ENCODE data around the gene GNB1L. TPM values are rescaled to one million over a fixed set of nuclear protein-coding genes. Genes with fewer than 3 reads are reported as not detected.

The GNB1L gene
- total RNA-seq, 4 donors from 2014 or later: 1.8 to 5.1 (median 4.5) TPM

DNA sequence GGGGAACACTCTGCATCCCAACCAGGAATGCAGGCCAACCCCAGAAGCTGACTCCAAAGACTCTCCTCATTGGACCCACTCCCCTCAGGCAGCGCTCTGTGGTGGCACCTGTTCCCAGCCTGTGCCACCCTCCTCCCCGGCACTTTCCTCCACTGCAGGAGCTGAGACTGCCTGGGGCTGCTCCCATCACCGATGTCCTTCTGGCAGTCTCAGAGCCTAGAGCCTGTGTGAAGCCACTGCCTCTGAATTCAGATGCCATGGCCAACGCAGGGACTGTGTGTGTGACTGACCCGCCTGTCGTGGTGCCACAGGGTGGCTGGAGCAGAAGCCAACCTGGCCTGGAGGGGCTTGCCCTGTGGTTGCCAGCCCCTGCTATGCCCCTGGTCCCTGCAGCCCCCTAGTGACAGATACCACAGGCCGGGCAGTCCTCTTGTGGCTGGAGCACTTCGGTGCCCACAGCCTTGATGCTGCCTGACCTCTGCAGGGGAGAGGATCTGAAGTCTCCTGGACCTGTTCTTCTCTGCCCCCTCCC is 50.9 kb downstream of the GNB1L start:
- Histone ChIP-seq H3K4me1 (peaks cover 12 to 16% of the 10 kb centered on the region in 2 donors), H3K36me3 (no peaks in the 10 kb centered on the region), H3K4me3 (replicated peaks in 1 of 3) (no peak overlapping the region), H3K9me3 (no peaks in the 10 kb centered on the region), H3K27ac (no peak overlapping the region), H3K27me3 (no peaks in the 10 kb centered on the region)
- no peak for TF ChIP-seq POLR2A (IDR thresholded peaks at IDR 0.05)
- TF ChIP-seq, protein P1, sequence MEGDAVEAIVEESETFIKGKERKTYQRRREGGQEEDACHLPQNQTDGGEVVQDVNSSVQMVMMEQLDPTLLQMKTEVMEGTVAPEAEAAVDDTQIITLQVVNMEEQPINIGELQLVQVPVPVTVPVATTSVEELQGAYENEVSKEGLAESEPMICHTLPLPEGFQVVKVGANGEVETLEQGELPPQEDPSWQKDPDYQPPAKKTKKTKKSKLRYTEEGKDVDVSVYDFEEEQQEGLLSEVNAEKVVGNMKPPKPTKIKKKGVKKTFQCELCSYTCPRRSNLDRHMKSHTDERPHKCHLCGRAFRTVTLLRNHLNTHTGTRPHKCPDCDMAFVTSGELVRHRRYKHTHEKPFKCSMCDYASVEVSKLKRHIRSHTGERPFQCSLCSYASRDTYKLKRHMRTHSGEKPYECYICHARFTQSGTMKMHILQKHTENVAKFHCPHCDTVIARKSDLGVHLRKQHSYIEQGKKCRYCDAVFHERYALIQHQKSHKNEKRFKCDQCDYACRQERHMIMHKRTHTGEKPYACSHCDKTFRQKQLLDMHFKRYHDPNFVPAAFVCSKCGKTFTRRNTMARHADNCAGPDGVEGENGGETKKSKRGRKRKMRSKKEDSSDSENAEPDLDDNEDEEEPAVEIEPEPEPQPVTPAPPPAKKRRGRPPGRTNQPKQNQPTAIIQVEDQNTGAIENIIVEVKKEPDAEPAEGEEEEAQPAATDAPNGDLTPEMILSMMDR (IDR thresholded peaks at IDR 0.05): no peak
- intact Hi-C loops (cut with DNase I): no loop called here
- DNase-seq: no peak
- WGBS, 2 donors: 96 to 98% methylated on average over 5 to 8 of the region's 8 CpGs

DNA sequence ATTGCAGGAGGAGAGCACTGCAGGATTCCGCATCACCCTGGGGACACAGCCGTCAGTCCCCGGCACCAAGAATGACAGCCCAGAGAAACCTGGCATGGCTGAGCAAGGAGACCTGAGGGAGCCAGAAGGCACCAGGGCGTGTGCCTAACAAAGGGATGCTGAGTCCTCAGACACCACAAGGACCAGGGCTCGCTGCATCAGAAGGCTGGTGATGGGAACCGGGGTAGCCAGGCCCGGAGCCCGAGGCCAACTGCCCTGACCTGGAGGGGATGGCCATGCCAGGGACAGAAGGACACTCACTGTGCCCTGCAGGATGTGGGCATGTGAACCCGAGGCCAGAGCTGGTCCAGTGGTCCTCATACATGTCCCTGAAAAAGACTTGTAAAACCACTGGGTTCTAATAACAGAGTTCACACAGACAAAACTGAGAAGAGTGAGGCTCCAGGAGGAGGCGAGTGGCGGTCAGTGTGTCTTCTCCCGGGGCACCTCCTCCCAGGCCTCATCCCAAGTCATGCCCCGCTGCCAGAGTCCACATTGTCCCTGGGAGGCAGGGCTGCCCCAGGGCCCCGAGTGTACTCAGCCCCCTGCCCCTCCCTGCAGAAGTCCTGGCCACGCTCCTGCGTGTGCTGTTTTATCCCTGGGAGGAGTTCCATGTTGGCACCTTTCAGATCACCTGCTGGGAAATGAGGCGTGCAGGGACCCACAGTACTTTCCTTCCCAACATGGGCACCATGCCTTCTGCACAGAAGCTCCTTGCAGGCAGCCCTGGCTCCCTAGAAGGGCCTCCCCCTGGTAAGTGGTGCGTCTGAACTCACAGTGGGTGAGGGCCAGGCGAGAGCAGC is 51.6 kb downstream of the GNB1L start:
- no peaks in the 10 kb centered on the region for H3K9me3 ChIP-seq
- no peak for DNase-seq
- no peak overlapping the region for H3K4me3 ChIP-seq (replicated peaks in 1 of 3)
- peaks cover 12 to 16% of the 10 kb centered on the region in 2 donors for H3K4me1 ChIP-seq
- H3K27me3 ChIP-seq: no peaks in the 10 kb centered on the region
- no peak for TF ChIP-seq POLR2A (IDR thresholded peaks at IDR 0.05)
- TF ChIP-seq, protein P1 (IDR thresholded peaks at IDR 0.05): no peak
- no peak overlapping the region for H3K27ac ChIP-seq
- 92% methylated on average over 15 to 19 of the region's 19 CpGs for WGBS, 2 donors
- no peaks in the 10 kb centered on the region for H3K36me3 ChIP-seq
- intact Hi-C loops (cut with DNase I): no loop called here

DNA sequence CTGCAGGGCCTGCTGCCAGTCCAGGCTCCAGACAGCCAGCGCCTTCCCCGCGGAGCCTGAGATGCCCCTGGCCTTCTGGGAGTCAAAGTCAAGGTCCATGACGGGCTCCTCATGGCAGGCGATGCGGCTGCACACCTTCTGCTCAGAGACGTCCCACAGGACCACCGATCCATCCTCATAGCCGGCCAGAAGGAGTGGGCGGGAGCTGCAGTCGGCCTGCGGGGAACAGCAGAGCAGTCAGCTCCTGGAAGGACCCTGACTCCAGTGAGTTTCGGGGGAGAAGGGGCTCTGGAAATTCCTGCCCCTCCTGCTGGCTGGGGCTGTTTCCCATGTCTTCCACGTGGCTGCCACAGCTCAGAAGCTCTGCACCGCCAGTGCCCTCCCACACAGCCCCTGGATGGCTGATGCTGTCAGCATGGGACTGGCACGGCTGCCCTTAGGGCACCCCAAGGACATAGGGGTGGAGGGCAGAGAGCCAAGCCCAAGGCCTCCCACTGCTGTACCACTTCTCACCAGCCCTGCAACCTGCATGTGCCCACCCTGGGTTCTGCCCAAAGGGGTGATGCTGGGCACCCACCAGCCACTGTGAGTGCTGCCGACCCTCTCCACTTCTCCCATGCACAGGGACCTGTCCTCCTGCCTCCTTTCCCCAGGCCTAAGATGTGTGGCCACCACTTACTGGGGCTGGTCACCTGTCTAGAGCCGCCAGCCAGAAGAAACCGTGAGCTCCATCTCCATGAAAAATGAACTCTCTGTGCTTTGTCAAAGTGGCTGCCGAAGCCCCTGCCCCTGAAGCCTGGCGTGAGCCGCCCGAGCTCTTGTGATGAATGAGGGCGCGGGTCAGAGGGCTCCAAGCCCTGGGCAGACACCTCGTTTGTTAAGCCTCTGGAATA is 52.4 kb downstream of the GNB1L start:
- Histone ChIP-seq H3K36me3 (no peaks in the 10 kb centered on the region), H3K9me3 (no peaks in the 10 kb centered on the region), H3K4me3 (replicated peaks in 1 of 3) (no peak overlapping the region), H3K27ac (no peak overlapping the region), H3K4me1 (peaks cover 12 to 16% of the 10 kb centered on the region in 2 donors), H3K27me3 (no peaks in the 10 kb centered on the region)
- DNase-seq: no peak
- intact Hi-C loops (cut with DNase I): no loop called here
- WGBS, 2 donors: 81 to 88% methylated on average over 20 to 21 of the region's 26 CpGs
- no peak for TF ChIP-seq POLR2A (IDR thresholded peaks at IDR 0.05)

DNA sequence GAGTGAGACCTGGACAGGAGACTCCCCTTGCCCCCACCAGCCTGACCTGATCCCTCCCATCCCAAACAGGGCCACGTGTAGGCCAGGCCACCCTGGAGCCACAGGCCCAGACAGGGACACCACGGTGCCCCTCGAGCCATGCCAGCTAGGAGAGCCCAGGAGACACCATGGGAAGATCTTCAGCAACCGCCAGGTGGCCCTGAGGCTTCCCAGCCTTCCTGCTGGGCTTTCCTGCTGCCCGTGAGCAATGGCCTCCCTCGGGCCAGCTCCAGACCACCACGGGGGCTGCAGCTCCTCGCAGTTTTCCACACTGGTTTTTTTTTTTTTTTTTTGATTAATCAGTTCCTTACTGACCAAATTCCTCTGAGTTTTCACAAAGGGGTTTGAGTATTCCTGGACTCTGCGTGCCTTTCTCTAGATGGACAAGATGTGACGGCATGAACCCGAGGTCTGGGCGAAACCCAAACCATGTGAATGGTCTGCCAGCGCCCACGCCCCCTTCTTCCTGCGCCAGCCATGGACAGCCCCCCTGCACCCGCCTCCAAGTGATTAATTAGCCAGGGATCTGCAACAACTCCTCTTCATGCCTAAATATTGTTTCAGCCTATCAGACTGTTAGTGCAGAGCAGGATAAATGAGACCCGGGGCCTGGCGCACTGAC is 53.2 kb downstream of the GNB1L start:
- intact Hi-C loops (cut with DNase I): no loop called here
- no peak overlapping the region for H3K4me3 ChIP-seq (replicated peaks in 1 of 3)
- peaks cover 5 to 9% of the 10 kb centered on the region in 2 donors for H3K4me1 ChIP-seq
- no peaks in the 10 kb centered on the region for H3K36me3 ChIP-seq
- H3K9me3 ChIP-seq: no peaks in the 10 kb centered on the region
- TF ChIP-seq, protein P1 (IDR thresholded peaks at IDR 0.05): no peak
- no peak for TF ChIP-seq POLR2A (IDR thresholded peaks at IDR 0.05)
- no peaks in the 10 kb centered on the region for H3K27me3 ChIP-seq
- WGBS, 2 donors: 78 to 83% methylated on average over 15 to 16 of the region's 18 CpGs
- H3K27ac ChIP-seq: no peak overlapping the region
- no peak for DNase-seq

DNA sequence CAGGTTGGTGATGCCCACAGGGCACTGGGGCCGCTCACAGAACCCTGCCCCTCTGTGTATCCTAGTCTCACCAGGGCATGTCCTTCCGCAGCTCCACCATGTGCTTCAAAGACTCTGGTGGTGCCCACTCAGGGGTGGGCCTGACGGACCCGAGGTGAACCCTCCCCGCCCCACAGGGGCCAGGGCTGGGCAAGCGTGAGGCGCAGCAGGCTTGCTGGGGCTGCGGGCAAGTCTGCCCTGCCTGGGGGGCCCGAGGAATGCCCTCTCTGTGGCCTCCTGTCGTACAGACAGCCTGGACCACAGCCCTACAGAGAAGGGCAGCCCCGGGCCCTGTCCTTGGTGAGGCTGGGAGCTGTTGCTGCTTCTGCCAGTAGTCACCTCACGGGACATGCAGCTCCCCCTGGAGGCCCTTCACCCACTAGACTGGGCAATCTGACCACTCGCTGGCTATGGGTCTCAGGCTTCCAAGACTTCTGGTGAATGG is 53.9 kb downstream of the GNB1L start:
- intact Hi-C loops (cut with DNase I): no loop called here
- Histone ChIP-seq H3K36me3 (no peaks in the 10 kb centered on the region), H3K27me3 (no peaks in the 10 kb centered on the region), H3K9me3 (no peaks in the 10 kb centered on the region), H3K27ac (no peak overlapping the region), H3K4me3 (replicated peaks in 1 of 3) (no peak overlapping the region), H3K4me1 (peaks cover 0 to 2% of the 10 kb centered on the region in 2 donors)
- 91 to 100% methylated on average over 1 to 13 of the region's 13 CpGs for WGBS, 2 donors
- TF ChIP-seq, protein P1 (IDR thresholded peaks at IDR 0.05): no peak
- TF ChIP-seq POLR2A (IDR thresholded peaks at IDR 0.05): no peak
- no peak for DNase-seq
